Stimulated activated CD4-positive, alpha-beta T cell treated with anti-CD3 and anti-CD28 coated beads, TNF-alpha, amount 100 ng/mL, for 48 hours (primary cell): ENCODE data around the gene CEP72.

ENCODE experiments used
- DNase-seq, 3 donors: peaks; one replicate each; pipeline ENCODE4 v3.0.0-alpha.2; 2020; ENCODE audit warnings: low read depth in 3 of 3

CEP72 gene

DNA sequence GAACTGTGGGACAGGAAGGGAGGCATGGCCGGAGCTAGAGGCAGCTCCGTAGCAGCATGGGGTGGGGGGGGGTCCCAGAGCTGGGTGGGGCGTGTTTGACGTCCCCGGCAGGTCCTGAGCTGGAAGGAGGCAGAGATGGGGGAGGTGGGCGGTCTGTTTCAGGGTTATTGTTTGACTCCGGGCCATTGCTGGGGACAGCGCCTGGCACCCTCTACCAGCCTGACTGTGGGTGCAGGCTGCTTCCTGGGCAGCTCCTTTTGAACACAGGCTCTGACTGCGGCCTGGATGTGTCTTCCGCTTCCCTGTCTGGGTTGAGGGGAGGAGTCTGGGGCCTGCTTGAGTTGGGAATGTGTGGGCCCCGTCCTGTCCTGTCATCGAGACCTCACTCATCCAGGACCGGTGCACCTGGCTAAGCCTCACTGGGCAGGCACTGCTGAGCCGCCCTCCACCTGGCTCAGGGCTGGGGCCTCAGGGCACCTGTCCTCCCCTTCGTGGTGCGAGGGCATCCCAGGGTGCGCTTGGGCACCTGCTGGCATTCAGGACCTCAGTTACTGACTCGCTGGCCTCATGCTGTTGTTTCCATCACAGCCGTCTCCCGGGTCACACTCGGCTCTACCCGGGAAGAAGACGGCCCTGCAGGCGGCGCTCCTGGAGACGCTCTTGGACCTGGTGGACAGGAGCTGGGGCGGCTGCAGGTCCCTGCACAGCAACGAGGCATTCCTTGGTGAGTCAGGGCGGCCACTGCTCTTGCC is 26.5 kb downstream of the CEP72 start:
- DNase-seq = no peak

DNA sequence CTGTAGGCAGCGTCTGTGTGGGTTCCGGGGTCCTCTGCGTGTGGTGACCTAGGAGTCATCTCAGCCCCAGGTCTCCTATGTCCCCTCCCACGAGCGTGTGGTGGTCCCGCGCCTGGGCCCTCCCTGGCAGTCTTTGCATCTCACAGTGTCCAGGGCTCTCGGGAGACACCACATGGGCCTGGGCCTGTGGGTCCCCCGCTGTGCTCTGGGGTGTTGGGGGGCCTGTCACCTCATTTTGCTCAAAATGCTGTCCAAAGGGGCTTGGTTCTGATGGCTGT is 27.1 kb downstream of the CEP72 start:
- no peak for DNase-seq

DNA sequence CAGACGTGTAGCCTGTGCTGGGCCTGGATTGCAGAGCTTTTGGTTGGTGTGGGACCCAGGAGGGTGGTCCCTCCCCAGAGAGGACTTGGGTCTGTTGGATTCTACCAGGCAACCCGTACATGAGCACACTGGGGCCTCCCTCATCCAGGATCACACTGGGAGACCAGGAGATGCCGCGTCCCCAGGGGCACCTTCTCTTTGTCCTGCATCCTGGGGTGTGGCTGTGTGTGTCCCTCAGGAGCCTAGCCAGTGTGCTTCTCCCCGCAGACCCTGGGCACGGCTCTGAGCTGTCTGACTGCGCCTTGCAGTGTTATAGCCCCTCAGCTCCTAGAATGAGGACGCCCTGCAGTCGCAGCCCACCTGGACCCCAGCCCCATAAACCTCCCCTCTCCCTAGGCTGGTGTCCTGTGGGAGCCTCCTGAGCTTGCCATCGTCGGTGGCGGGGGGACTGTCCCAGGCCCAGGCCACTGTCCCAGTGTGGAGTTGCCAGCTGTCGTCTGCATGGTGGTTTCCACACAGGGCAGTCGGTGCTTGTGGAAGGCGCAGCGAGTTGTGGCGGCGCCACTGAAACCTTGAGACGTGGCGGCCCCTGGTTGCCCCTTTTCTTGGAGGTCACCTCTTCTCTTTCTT is 27.6 kb downstream of the CEP72 start:
- no peak for DNase-seq

DNA sequence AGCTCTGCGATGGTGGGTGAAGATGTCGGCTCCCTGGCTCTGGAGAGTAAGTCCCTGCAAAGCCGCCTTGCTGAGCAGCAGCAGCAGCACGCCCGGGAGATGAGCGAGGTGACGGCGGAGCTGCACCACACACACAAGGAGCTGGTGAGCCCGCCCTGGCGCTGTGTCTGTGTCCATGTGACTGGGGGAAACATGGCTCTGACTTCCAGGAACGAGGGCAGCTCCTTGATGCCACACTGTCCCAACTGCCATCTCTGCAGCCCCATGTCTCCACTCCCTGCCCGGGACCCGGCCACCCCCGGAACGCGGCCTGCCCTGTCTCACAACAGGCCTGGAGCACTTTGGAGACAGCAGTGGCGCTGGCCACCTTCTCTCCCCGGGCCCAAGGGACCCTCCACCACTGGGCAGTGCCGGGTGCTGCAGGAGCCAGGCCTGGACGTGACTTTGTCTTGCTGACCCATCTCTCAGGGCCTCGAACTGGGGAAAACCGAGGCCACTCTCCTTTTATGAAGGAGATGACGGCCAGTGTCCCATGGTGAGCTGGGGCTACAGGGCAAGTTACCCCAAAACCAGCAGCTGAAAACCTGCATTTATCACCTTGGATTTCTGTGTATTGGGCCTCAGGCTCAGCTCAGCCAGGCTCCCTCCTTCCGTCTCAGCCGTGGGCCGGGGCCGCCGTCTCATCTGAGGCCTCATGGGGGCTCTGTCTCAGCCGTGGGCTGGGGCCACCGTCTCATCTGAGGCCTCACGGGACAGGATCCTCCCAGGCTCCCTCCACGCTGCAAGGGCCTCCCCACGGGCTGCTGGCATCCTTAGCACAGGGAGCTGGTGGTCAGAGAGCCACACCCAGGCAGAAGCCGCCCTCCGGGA is 28.6 kb downstream of the CEP72 start:
- no peak for DNase-seq

DNA sequence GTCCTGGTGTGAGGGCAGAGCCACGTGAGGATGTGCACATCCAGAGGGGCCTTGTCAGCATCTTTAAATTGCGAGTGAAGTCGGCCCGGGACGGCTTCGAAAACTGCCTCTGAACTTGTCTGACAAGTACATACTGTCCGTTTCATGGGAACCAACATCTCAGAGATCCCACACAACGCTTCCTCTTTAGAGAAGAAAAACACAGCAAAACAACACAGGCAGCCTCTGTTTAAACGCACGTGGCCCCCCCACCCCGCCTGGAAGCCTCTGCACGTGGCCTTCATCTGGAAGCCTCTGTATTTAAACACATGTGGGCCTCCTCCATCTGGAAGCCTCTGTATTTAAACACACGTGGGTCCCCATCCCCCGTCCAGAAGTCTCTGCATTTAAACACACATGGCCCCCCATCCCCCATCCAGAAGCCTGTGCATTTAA is 29.2 kb downstream of the CEP72 start:
- DNase-seq = no peak

DNA sequence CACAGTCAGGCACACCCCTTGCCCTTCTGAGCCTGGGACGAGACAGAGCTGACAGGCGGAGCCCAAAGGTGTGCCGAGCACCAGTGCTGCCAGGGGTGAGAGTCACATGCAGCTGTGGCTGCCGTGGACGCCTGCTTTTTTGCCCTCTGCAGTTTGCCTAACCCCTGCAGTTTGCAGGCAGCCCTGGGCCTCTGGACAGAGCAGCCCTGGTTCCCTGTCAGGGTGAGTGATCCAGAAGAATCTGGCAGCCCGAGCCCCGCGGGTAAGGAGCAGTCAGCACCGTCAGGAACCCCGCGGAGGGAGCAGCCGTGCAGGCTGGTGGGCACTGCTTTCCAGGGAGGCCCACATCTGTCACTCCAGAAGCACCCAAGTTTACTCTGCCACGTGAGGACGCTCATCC is 30.3 kb downstream of the CEP72 start:
- DNase-seq = no peak

DNA sequence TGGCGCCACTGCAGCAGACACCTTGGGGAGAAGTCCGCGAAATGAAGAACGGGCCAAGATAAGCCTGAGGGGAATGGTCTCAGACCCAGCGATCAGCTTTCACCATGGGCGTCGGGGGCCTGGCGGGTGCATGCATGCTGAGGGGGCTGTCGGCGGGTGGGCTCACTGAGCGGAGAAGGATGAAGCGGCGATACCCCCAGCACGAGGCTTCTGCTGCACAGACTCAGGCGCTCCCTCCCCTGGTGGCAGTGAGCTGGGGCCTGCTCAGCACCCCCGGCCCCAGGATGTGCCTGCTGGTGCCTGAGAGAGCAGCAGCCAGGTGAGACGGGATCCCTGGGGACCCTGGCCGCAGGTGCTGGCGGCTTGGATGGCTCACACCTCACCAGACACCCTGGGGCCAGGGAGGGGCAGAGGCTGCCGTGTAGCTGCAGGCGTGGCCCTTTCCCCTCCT is 31.2 kb downstream of the CEP72 start:
- DNase-seq = no peak

DNA sequence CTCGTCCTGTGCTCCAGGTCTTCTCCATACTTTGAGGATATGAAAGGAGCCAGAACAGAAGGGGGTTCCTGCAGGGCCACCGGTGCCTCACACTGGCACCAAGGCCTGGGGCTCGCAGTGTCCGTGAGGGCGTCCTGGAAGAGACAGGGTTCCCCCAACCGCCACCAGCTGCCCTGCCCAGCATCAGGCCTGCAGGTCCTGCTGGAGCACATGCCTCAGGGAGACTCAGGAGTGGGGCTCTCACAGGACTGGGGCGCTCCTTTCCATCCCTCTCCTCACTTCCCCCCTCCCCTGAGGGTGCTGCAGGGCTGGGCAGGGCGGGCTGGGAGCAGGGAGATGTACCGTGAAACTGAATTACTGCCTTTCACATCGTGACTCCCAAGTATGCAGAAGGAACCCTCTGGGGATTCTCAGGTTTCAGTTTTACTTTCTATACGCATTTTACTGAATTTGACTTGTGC is 31.7 kb downstream of the CEP72 start:
- no peak for DNase-seq

DNA sequence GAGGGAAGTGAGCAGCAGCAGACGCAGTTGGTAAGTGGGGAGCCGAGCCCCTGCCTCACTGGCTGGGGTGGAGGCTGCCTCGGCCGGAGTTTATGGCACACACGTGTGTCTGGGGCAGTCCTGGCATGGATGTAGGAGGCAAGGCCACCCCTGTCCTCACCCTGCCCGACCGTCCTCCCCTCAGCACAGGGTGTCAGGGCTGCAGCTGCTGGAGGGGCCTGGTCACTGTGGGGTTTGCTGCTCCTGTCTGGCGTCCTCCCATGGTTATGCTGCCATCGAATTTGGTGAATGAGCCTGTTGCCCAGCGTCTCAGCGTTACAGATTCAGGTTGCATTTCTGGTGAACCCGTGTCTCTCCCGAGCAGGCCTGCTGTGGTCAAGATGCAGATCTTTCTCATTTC is 32.4 kb downstream of the CEP72 start:
- no peak for DNase-seq

DNA sequence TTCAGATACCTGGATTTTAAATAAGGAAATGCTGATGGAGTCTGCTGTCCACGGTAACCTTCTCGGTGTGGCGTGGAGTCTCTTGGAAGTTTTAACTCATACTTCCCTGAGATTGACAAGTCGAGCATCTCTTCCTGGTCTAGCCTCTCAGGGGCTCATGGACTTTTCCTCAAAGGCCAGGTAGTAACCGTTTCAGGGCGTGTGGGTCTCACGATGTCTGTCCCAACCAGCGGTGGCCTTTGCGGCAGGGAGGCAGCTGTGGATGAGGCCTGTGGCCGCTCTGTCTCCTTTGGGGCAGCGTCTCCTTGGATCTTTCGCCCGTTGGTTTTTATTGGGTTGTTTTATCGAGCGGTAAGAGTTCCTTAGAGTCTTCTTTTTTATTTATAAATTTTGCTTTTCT is 32.8 kb downstream of the CEP72 start:
- DNase-seq = no peak

DNA sequence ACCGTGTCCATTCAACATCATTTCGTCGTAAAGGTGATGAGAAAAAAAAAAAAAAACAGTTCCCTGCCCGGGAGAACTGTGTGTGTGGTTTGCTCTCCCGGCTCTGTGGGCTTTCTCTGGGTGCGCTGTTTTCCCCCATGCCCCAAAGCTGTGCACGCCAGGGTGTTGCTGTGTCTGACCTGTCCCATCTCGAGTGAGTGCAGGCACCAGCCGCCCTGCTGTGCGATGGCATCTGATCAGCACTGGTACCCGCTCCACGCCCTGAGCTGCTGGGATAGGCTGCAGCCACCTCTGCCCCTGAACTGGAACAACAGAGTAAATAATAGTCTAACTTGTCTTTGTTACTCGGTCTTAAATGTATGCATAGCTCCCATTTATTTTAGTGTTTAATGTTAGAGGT is 33.3 kb downstream of the CEP72 start:
- no peak for DNase-seq

DNA sequence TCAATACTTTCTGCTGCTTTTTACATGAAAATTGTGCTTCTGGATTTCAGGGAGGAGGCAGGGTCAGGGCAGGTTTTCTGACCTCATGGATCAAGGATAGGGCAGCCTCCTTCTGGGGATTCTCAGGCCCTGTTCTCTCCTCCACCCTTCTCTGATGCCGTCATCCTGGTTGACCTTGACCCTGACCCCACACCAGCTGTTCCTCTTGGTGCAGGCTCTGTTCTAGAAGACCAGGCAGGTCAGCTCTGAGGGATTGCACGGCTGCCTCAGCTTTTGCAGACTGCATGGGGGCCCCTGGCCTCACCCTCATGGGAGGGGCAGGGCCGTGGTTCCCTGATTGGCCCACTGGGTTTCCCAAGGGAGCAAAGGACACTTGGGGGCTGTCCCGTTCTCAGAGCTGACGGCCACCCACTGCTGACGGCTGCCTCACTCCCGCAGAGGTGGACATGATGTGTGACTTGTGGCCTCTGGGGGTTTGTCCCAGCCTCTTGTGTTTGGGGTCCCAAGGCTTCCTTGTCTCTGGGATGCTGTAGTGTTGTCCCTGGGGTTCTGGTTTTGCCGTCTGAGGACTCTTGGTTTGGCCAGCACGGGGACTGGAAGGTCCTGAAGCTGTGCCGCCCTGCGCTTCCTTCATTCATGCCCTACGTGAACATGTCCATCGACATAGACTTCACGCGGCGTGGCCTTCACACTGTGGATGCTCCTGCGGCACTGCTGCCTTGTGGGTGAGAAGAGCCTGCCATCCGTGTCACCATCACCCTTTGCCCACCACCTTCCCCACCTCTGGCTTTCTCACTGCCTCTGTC is 34.5 kb downstream of the CEP72 start:
- DNase-seq = no peak

DNA sequence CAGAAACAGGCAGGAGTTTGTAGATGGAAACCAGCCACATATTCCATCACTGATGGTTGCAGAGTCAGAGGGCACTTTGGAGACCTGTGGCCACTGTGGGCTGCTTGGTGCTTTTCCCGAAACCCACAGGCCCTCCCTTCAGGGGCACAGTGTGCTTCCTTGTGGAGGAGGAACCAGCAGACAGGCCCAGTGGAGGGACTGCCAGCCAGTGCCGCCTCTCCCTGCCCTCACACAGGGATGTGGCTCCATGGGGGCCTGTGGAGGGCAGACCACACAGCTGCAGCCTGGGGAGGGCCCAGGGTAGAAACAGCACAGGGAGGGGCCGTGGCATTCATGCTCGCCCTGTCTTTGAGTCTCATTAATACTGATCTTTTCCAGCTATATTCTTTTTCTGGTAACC is 35.2 kb downstream of the CEP72 start:
- no peak for DNase-seq

DNA sequence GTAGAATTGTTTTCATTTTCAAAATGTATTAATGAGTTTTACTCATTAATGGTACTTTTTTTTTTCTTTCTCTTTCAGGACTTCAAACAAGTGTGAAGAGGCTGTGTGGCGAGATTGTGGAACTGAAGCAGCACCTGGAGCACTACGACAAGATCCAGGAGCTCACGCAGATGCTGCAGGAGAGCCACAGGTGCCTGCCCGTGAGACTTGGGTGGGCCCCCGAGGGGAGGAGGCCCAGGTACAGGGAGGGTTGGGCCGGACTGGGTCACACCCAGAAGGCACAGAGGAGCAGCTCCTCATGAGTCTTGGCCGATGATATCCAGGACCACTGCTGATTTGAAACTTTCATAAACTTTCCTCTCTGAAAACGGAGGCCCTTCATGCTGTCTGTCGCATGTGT is 35.6 kb downstream of the CEP72 start:
- no peak for DNase-seq

DNA sequence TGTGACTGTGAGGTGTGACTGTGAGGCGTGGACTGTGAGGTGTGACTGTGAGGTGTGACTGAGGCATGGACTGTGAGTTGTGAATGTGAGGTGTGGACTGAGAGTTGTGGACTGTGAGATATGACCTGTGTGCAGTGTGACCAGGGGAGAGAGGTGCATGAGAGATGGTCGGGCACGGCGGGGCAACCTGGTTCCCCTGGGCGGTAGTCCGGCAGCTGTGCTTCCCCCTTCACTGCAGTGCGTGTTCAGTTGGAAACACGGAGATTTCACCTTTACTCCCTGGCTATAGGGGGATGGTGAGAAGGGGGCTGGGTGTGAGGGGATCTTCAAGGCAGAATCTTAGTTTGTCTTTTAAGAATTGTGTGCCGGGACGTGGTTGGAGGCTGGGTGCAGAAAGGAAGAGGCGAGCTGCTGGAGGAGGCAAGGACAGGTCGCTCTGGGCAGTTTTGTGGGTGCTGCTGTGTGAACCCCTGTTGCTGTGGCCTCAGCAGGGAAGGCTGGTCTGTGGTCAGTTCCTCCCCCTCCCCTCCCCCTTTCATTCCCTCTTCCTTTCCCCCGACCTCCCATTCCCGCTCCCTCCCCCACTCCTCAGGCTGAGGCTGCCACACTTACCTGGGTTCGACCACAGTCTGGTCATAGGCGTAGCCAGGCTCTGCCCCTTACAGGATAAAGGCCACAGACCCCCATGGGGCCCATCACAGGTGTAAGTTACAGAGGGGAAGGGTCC is 39.3 kb downstream of the CEP72 start:
- DNase-seq = no peak

DNA sequence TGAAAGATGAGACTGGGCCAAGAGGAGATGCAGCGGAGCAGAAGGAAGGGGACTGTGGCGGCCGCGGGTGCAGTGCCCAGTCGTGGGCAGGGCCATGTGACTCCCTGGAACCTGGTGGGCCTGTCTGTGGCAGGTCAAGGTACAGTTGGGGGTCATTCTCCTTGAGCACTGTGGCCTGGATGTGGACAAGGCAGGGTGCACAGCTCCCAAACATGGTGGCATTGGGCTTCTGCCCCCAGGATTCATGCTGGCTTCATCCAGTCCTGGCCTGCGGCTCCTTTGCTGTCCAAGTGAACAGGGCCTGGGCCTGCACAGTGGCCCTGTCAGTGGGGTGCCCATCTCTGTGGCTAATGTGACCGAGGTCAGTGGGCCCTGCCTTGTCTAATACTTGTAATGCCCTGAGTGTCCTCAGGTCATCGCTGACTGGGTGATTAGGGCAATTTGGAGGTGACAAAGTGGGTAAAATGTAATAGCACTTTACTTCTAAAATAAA is 39.9 kb downstream of the CEP72 start:
- DNase-seq = no peak

DNA sequence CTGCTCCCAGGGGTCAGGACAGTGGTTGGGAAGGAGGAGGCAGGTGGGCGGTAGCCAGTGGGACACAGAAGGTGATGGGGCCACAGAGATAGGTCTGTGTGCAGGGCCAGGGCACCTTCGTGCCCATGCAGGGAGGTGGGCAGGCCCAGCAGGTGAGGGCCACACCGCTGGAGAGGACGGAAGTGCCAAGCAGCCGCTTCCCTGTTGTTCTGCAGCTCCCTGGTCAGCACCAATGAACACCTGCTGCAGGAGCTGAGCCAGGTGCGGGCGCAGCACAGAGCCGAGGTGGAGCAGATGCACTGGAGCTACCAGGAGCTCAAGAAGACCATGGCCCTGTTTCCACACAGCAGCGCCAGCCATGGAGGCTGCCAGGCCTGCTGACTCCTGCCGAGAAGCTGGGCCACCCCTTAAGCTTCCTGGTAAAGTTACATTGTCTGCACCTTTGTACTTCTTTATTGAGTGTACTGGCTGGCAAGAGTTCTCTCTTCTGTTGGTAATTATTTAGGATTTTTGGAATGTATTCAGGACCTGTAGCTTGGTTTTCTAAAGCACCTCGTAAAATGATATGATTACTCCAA is 40.7 kb downstream of the CEP72 start:
- no peak for DNase-seq

DNA sequence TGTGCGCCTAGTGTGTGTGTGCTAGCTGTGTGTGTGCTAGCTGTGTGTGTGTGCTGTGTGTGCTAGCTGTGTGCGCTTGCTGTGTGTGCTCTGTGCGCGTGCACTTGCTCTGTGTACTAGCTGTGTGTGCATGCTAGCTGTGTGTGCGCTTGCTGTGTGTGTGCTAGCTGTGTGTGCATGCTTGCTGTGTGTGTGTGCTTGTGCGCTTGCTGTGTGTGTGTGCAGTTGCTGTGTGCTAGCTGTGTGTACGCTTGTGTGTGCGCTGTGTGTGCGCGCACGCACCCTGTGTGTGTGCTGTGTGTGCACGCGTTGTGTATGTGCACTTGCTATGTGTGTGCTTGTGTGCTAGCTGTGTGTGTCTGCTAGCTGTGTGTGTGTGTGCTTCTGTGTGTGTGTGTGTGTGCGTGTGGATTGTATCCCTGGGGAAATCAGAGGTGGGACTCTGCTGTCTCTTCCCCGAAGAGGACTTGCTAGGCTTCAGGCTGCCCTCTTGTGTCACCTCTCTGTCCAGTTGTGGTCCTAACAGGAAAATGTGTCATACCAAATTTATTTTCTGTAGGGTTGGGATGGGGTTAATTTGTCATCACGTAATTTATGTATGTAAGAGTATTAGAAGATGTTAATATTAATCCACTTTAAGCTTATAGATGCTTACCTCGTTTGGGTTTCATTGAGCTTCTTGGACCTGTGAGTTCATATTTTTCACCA is 42.1 kb downstream of the CEP72 start:
- DNase-seq = no peak

DNA sequence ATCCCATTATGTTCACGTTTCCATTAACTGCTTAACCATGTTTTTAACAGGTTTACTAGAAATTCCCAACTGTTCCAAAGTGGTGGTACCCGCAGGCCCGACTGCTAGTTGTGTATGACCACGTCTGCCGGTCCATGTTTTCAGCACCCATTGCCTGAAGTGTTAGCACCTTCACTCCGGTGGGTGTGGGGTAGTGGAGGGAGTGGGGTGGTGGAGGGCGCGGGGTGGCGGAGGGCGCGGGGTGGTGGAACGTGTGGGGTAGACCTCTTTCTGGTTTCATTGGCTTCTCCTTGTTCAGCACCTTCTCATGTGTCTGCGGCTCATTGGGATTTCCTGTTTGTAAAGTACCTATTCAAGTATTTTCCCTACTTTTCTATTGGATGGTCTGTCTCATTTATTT is 43.3 kb downstream of the CEP72 start:
- no peak for DNase-seq

DNA sequence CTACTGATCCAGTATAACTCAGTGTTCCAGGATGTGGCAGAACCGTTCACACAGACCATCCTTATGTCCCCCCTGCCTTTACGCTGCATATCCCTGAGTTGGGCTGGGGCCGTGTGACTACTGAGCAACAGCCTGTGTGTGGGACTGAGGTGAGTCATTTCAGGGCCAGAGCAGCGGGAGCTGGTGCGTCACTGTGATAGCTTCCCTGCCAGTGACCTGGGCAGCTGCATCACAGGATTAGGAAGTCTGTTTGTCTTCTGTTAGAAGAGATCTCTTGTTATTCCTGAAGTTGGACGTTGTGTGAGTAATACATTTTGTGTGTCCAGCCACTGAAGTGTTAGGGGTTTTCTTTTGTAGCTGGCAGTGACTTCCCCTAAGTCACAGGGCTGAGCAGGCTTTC is 45.4 kb downstream of the CEP72 start:
- no peak for DNase-seq
